ENCODE measurements around the gene KDM7A. TPM values are rescaled to one million over a fixed set of nuclear protein-coding genes. Genes with fewer than 3 reads are reported as not detected.
"Not testable (repeated sequence)": the region's sequence is repeated elsewhere in the genome, so short reads cannot be mapped to it uniquely, and the experiment has no call there.

The KDM7A gene
- total RNA-seq, 1 donor from 2014 or later, result 24.4 TPM

- intact Hi-C loops (cut with DNase I), result no loop called here
Observed at GRCh38 chr7:140165422-140165821, 11.4 kb downstream of the KDM7A start.

GRCh38 chr7:140162081-140162480 lies 14.7 kb downstream of the KDM7A start:
- ATAC-seq; DNase-seq (ENCODE audit: low spot score): not testable (repeated sequence)
- intact Hi-C loops (cut with DNase I), result loop anchor here (5.0 kb wide), 1 partner anchor 385 kb away; the partner anchor contains the start of gene HIPK2

More at GRCh38 chr7:140165422-140165821, 11.4 kb downstream of the KDM7A start:
- DNase-seq (ENCODE audit: low spot score) (no peak), ATAC-seq (no peak)

- ATAC-seq, result no peak
Observed at GRCh38 chr7:140161047-140161446, 15.7 kb downstream of the KDM7A start.

GRCh38 chr7:140160308-140160707 lies 16.5 kb downstream of the KDM7A start:
- intact Hi-C loops (cut with DNase I), result loop anchor here (5.0 kb wide), 1 partner anchor 383 kb away; the partner anchor contains the start of gene HIPK2
- ATAC-seq (no peak), DNase-seq (ENCODE audit: low spot score) (no peak)

More at GRCh38 chr7:140161047-140161446, 15.7 kb downstream of the KDM7A start:
- intact Hi-C loops (cut with DNase I), result loop anchor here (5.0 kb wide), 1 partner anchor 384 kb away; the partner anchor contains the start of gene HIPK2
- DNase-seq (ENCODE audit: low spot score), result no peak

GRCh38 chr7:140159497-140159896 lies 17.3 kb downstream of the KDM7A start:
- ATAC-seq (no peak), DNase-seq (ENCODE audit: low spot score) (no peak)
- intact Hi-C loops (cut with DNase I), result no loop called here

GRCh38 chr7:140156460-140157080 lies 20.2 kb downstream of the KDM7A start:
- intact Hi-C loops (cut with DNase I), result no loop called here
- DNase-seq (ENCODE audit: low spot score) (no peak), ATAC-seq (no peak)

- ATAC-seq (no peak), DNase-seq (ENCODE audit: low spot score) (no peak)
- intact Hi-C loops (cut with DNase I), result no loop called here
Observed at GRCh38 chr7:140155428-140155827, 21.4 kb downstream of the KDM7A start.

- intact Hi-C loops (cut with DNase I), result no loop called here
- peak; percentile 22 for ATAC-seq
- DNase-seq (ENCODE audit: low spot score), result no peak
Observed at GRCh38 chr7:140153666-140154161, 23.1 kb downstream of the KDM7A start.

GRCh38 chr7:140146574-140146973 lies 30.2 kb downstream of the KDM7A start:
- intact Hi-C loops (cut with DNase I), result no loop called here
- no peak for ATAC-seq
- no peak for DNase-seq (ENCODE audit: low spot score)

- no peak for ATAC-seq
- DNase-seq (ENCODE audit: low spot score), result no peak
- intact Hi-C loops (cut with DNase I), result no loop called here
Observed at GRCh38 chr7:140145709-140146108, 31.1 kb downstream of the KDM7A start.

GRCh38 chr7:140144821-140145220 lies 32.0 kb downstream of the KDM7A start:
- intact Hi-C loops (cut with DNase I), result no loop called here
- no peak for DNase-seq (ENCODE audit: low spot score)
- ATAC-seq, result no peak

GRCh38 chr7:140143997-140144396 lies 32.8 kb downstream of the KDM7A start:
- intact Hi-C loops (cut with DNase I), result no loop called here
- DNase-seq (ENCODE audit: low spot score), result no peak
- no peak for ATAC-seq

- no peak for DNase-seq (ENCODE audit: low spot score)
- intact Hi-C loops (cut with DNase I), result no loop called here
- no peak for ATAC-seq
Observed at GRCh38 chr7:140142031-140142430, 34.8 kb downstream of the KDM7A start.

- no peak for DNase-seq (ENCODE audit: low spot score)
- ATAC-seq, result no peak
- intact Hi-C loops (cut with DNase I), result no loop called here
Observed at GRCh38 chr7:140141256-140141655, 35.5 kb downstream of the KDM7A start.

GRCh38 chr7:140137078-140137477 lies 39.7 kb downstream of the KDM7A start:
- DNase-seq (ENCODE audit: low spot score), result no peak
- intact Hi-C loops (cut with DNase I), result no loop called here
- no peak for ATAC-seq

GRCh38 chr7:140136073-140136472 lies 40.7 kb downstream of the KDM7A start:
- no peak for DNase-seq (ENCODE audit: low spot score)
- intact Hi-C loops (cut with DNase I), result no loop called here
- no peak for ATAC-seq

- DNase-seq (ENCODE audit: low spot score) (no peak), ATAC-seq (no peak)
- intact Hi-C loops (cut with DNase I), result no loop called here
Observed at GRCh38 chr7:140134039-140134438, 42.7 kb downstream of the KDM7A start.

GRCh38 chr7:140127360-140128127 lies 49.2 kb downstream of the KDM7A start:
- intact Hi-C loops (cut with DNase I), result no loop called here
- ATAC-seq (no peak), DNase-seq (ENCODE audit: low spot score) (no peak)

- no peak for ATAC-seq
- no peak for DNase-seq (ENCODE audit: low spot score)
- intact Hi-C loops (cut with DNase I), result no loop called here
Observed at GRCh38 chr7:140126435-140127034, 50.2 kb downstream of the KDM7A start.

GRCh38 chr7:140122965-140123364 lies 53.8 kb downstream of the KDM7A start:
- intact Hi-C loops (cut with DNase I), result loop anchor here (5.0 kb wide), 1 partner anchor 519 kb away; the partner anchor contains the start of gene DENND2A
- no peak for ATAC-seq
- no peak for DNase-seq (ENCODE audit: low spot score)
